H9 (cell line): Measurements from ENCODE around the gene SEMA3F. TPM values are rescaled to one million over a fixed set of nuclear protein-coding genes. Genes with fewer than 3 reads are reported as not detected.
A peak's percentile ranks its signal among the peaks of the same experiment; 100 is the strongest.

ENCODE experiments used
- DNase-seq: peaks from one replicate; pipeline ENCODE4 v3.0.0-alpha.2; 2017
- H2AFZ ChIP-seq: one replicate; pipeline ENCODE4 v1.6.1; 2013; ENCODE audit warnings: mild to moderate bottlenecking, low read length, control low read depth, moderate library complexity
- H2AK5ac ChIP-seq: 2 replicates; pipeline ENCODE4 v1.6.1; 2013; ENCODE audit warnings: low read length, control low read depth, mixed read lengths; ENCODE audit not compliant: insufficient read length
- H2BK120ac ChIP-seq: one replicate; pipeline ENCODE4 v1.6.1; 2013; ENCODE audit warnings: low read depth, mild to moderate bottlenecking, low read length, control low read depth, inconsistent platforms; ENCODE audit not compliant: poor library complexity, severe bottlenecking
- H2BK12ac ChIP-seq: 2 replicates; pipeline ENCODE4 v1.6.1; 2013; ENCODE audit warnings: low read length, control low read depth, mixed read lengths, low read depth; ENCODE audit not compliant: insufficient read length
- H2BK15ac ChIP-seq: 2 replicates; pipeline ENCODE4 v1.6.1; 2013; ENCODE audit warnings: low read depth, low read length, control low read depth
- H2BK20ac ChIP-seq: one replicate; pipeline ENCODE4 v1.6.1; 2013; ENCODE audit warnings: low read depth, mild to moderate bottlenecking, low read length, control low read depth, inconsistent platforms; ENCODE audit not compliant: poor library complexity, severe bottlenecking
- H2BK5ac ChIP-seq: 2 replicates; pipeline ENCODE4 v1.6.1; 2013; ENCODE audit warnings: low read length, control low read depth, mixed read lengths; ENCODE audit not compliant: insufficient read length
- H3K14ac ChIP-seq: 2 replicates; pipeline ENCODE4 v1.6.1; 2013; ENCODE audit warnings: low read length, control low read depth; ENCODE audit not compliant: insufficient read depth
- H3K18ac ChIP-seq: 2 replicates; pipeline ENCODE4 v1.6.1; 2013; ENCODE audit warnings: low read depth, mild to moderate bottlenecking, mixed read lengths, low read length, control low read depth; ENCODE audit not compliant: insufficient read length
- H3K23ac ChIP-seq: 2 replicates; pipeline ENCODE4 v1.6.1; 2013; ENCODE audit warnings: low read length, control low read depth, mixed read lengths, low read depth; ENCODE audit not compliant: insufficient read length
- H3K23me2 ChIP-seq: 2 replicates; pipeline ENCODE4 v1.6.1; 2013; ENCODE audit warnings: low read depth, mild to moderate bottlenecking, mixed read lengths, low read length, control low read depth; ENCODE audit not compliant: insufficient read length, poor library complexity, severe bottlenecking
- H3K27ac ChIP-seq: 2 replicates; pipeline ENCODE4 v1.5.1; 2013; ENCODE audit warnings: low read length, control low read depth, mixed read lengths, low read depth; ENCODE audit not compliant: insufficient read length
- H3K27me3 ChIP-seq: 2 replicates; pipeline ENCODE4 v1.6.1; 2013; ENCODE audit warnings: low read length, control low read depth, inconsistent platforms; ENCODE audit not compliant: insufficient read depth
- H3K4ac ChIP-seq: 2 replicates; pipeline ENCODE4 v1.6.1; 2013; ENCODE audit warnings: low read depth, mild to moderate bottlenecking, control low read depth, inconsistent platforms, low read length, moderate library complexity
- H3K4me1 ChIP-seq: 2 replicates; pipeline ENCODE4 v1.6.1; 2013; ENCODE audit warnings: low read length, control low read depth, inconsistent platforms; ENCODE audit not compliant: insufficient read depth
- H3K4me2 ChIP-seq: 2 replicates; pipeline ENCODE4 v1.6.1; 2013; ENCODE audit warnings: low read length, control low read depth, mixed read lengths; ENCODE audit not compliant: insufficient read length, insufficient read depth
- H3K56ac ChIP-seq: 2 replicates; pipeline ENCODE4 v1.6.1; 2013; ENCODE audit warnings: low read depth, mild to moderate bottlenecking, mixed read lengths, low read length, control low read depth; ENCODE audit not compliant: insufficient read length
- H3K79me1 ChIP-seq: 2 replicates; pipeline ENCODE4 v1.6.1; 2013; ENCODE audit warnings: low read depth, mild to moderate bottlenecking, moderate library complexity, low read length, control low read depth, inconsistent platforms; ENCODE audit not compliant: insufficient read depth, poor library complexity, severe bottlenecking
- H3K79me2 ChIP-seq: 2 replicates; pipeline ENCODE4 v1.6.1; 2013; ENCODE audit warnings: low read length, control low read depth, inconsistent platforms; ENCODE audit not compliant: insufficient read depth
- H3K9ac ChIP-seq: 2 replicates; pipeline ENCODE4 v1.6.1; 2013; ENCODE audit warnings: low read length, control low read depth, mixed read lengths; ENCODE audit not compliant: insufficient read length; ENCODE audit errors: extremely low read depth
- H3K9me3 ChIP-seq: one replicate; pipeline ENCODE4 v1.6.1; 2013; ENCODE audit warnings: low read depth, low read length, inconsistent platforms; ENCODE audit not compliant: control insufficient read depth
- H3T11ph ChIP-seq: one replicate; pipeline ENCODE4 v1.6.1; 2013; ENCODE audit warnings: mild to moderate bottlenecking, low read length, control low read depth, inconsistent platforms
- H4K20me1 ChIP-seq: one replicate; pipeline ENCODE4 v1.6.1; 2013; ENCODE audit not compliant: control insufficient read depth, insufficient read length, insufficient read depth
- H4K5ac ChIP-seq: 2 replicates; pipeline ENCODE4 v1.6.1; 2013; ENCODE audit warnings: low read depth, mild to moderate bottlenecking, mixed read lengths, low read length, control low read depth; ENCODE audit not compliant: insufficient read length
- H4K8ac ChIP-seq: replicated peaks from 2 replicates; pipeline ENCODE4 v1.6.1; 2013; ENCODE audit warnings: low read length, control low read depth, mixed read lengths, low read depth; ENCODE audit not compliant: insufficient read length
- H4K91ac ChIP-seq: 2 replicates; pipeline ENCODE4 v1.6.1; 2013; ENCODE audit warnings: low read depth, mild to moderate bottlenecking, moderate library complexity, mixed read lengths, low read length, control low read depth; ENCODE audit not compliant: insufficient read length
- H3K27ac Mint-ChIP-seq, 3 experiments: 2 replicates in 2 of 3; 3 replicates in 1 of 3; pipeline ENCODE4 v1.8.0; 2020 to 2021; ENCODE audit warnings: mixed read lengths in 3 of 3, mild to moderate bottlenecking in 1 of 3, moderate library complexity in 1 of 3
- H3K27me3 Mint-ChIP-seq: 2 replicates; pipeline ENCODE4 v1.8.0; 2021; ENCODE audit warnings: low read depth, mild to moderate bottlenecking, moderate library complexity, mixed read lengths
- H3K36me3 Mint-ChIP-seq, 3 experiments: 2 replicates in 2 of 3; 3 replicates in 1 of 3; pipeline ENCODE4 v1.8.0; 2020 to 2021; ENCODE audit warnings: low read depth in 3 of 3, mixed read lengths in 3 of 3; ENCODE audit not compliant: insufficient read depth in 1 of 3
- H3K4me1 Mint-ChIP-seq, 2 experiments: 2 replicates each; pipeline ENCODE4 v1.8.0; 2020; ENCODE audit warnings: mixed read lengths in 2 of 2
- H3K4me3 Mint-ChIP-seq, 2 experiments: 2 replicates in 1 of 2; 3 replicates in 1 of 2; pipeline ENCODE4 v1.8.0; 2020 to 2021; ENCODE audit warnings: mild to moderate bottlenecking in 2 of 2, mixed read lengths in 2 of 2, moderate library complexity in 1 of 2
- H3K9me3 Mint-ChIP-seq, 2 experiments: 2 replicates in 1 of 2; 3 replicates in 1 of 2; pipeline ENCODE4 v1.8.0; 2020; ENCODE audit warnings: mild to moderate bottlenecking in 2 of 2, mixed read lengths in 2 of 2, moderate library complexity in 1 of 2
- WGBS: extraction: QIAGEN DNeasy Blood & Tissue Kit; methylation state at CpG from one replicate; pipeline ENCODE4 v1.1.7; 2013; ENCODE audit warnings: missing lambda C conversion rate, low lambda C conversion rate, mixed read lengths; ENCODE audit not compliant: insufficient read length; ENCODE audit errors: extremely low coverage; 5-methylcytosine and 5-hydroxymethylcytosine counted together
- total RNA-seq: library from RNA; stranded (reverse); gene quantifications from 2 replicates; pipeline ENCODE4 v1.2.1, GENCODE V29; 2021
- TF ChIP-seq, protein P1 (sequence below): fragments of 200-600 bp; sonication (generic); conservative IDR thresholded peaks from 3 replicates; pipeline ENCODE4 v1.8.0; 2021; ENCODE audit warnings: antibody characterized with exemption, mild to moderate bottlenecking

The SEMA3F gene
- total RNA-seq, 1 experiment from 2014 or later, result 14.3 TPM

GRCh38 chr3:50125541-50126286 lies 29.4 kb upstream of the SEMA3F start:
- peaks cover 27 to 41% of the 10 kb centered on the region in 2 experiments for H3K4me1 Mint-ChIP-seq
- H3K23ac ChIP-seq, result no peak overlapping the region
- no peak overlapping the region for H2BK12ac ChIP-seq
- TF ChIP-seq, protein P1, sequence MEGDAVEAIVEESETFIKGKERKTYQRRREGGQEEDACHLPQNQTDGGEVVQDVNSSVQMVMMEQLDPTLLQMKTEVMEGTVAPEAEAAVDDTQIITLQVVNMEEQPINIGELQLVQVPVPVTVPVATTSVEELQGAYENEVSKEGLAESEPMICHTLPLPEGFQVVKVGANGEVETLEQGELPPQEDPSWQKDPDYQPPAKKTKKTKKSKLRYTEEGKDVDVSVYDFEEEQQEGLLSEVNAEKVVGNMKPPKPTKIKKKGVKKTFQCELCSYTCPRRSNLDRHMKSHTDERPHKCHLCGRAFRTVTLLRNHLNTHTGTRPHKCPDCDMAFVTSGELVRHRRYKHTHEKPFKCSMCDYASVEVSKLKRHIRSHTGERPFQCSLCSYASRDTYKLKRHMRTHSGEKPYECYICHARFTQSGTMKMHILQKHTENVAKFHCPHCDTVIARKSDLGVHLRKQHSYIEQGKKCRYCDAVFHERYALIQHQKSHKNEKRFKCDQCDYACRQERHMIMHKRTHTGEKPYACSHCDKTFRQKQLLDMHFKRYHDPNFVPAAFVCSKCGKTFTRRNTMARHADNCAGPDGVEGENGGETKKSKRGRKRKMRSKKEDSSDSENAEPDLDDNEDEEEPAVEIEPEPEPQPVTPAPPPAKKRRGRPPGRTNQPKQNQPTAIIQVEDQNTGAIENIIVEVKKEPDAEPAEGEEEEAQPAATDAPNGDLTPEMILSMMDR, result no peak
- H3K9me3 Mint-ChIP-seq, result no peaks in the 10 kb centered on the region
- no peak overlapping the region for H3K14ac ChIP-seq
- no peak overlapping the region for H3K27ac ChIP-seq
- H2AK5ac ChIP-seq, result no peak overlapping the region
- H3K27ac Mint-ChIP-seq, result peak overlapping the region in 2 of 3 experiments; percentile 57 to 87; a peak in 5 of 7 replicates
- peaks cover 4% of the 10 kb centered on the region; the same call in 1 of the 2 replicates for H3K27me3 Mint-ChIP-seq
- no peak overlapping the region for H3K56ac ChIP-seq
- H3T11ph ChIP-seq, result no peak overlapping the region
- H3K18ac ChIP-seq, result no peak overlapping the region
- no peak overlapping the region for H2BK20ac ChIP-seq
- no peak overlapping the region for H4K8ac ChIP-seq
- H2BK5ac ChIP-seq, result no peak overlapping the region
- H2AFZ ChIP-seq, result no peak overlapping the region
- H4K20me1 ChIP-seq, result no peaks in the 10 kb centered on the region
- H3K9me3 ChIP-seq, result no peaks in the 10 kb centered on the region
- DNase-seq, result no peak
- no peak overlapping the region for H2BK15ac ChIP-seq
- H2BK120ac ChIP-seq, result no peak overlapping the region
- no peaks in the 10 kb centered on the region; a peak in 1 of 7 replicates for H3K36me3 Mint-ChIP-seq
- no peaks in the 10 kb centered on the region for H3K79me1 ChIP-seq
- H3K4me1 ChIP-seq, result peaks cover 4% of the 10 kb centered on the region; the same call in 1 of the 2 replicates
- H3K23me2 ChIP-seq, result no peaks in the 10 kb centered on the region
- no CpG with 5 or more reads among the region's 9 CpGs for WGBS
- peak overlapping the region in 1 of 2 experiments; percentile 26; a peak in 2 of 5 replicates for H3K4me3 Mint-ChIP-seq
- H3K4me2 ChIP-seq, result no peak overlapping the region
- H4K91ac ChIP-seq, result no peak overlapping the region
- no peak overlapping the region for H3K9ac ChIP-seq
- H3K79me2 ChIP-seq, result no peaks in the 10 kb centered on the region
- no peak overlapping the region for H4K5ac ChIP-seq
- no peak overlapping the region for H3K4ac ChIP-seq
- H3K27me3 ChIP-seq, result no peaks in the 10 kb centered on the region
